Liver (tissue), 9 donors: ENCODE results near the gene RSPO4. TPM values are rescaled to one million over a fixed set of nuclear protein-coding genes. Genes with fewer than 3 reads are reported as not detected.

Source experiments
- DNase-seq: peaks from one replicate; pipeline ENCODE4 v3.0.0-alpha.2; 2017; ENCODE audit warnings: low spot score
- H3K27ac ChIP-seq, 2 donors: one replicate each; pipeline ENCODE4 v1.7.0; 2013; ENCODE audit warnings: inconsistent platforms in 2 of 2, low read length in 2 of 2, control low read depth in 1 of 2, low read depth in 1 of 2, mild to moderate bottlenecking in 1 of 2
- H3K27me3 ChIP-seq, 4 donors: one replicate each; pipeline versions ENCODE4 v1.6.1 to v1.7.0; 2013; ENCODE audit warnings: low read length in 3 of 4, inconsistent platforms in 1 of 4, mild to moderate bottlenecking in 1 of 4, moderate library complexity in 1 of 4; ENCODE audit not compliant: control insufficient read depth in 4 of 4, insufficient read depth in 4 of 4
- H3K36me3 ChIP-seq, 4 donors: one replicate each; pipeline versions ENCODE4 v1.6.1 to v1.7.0; 2013; ENCODE audit warnings: low read length in 3 of 4, mild to moderate bottlenecking in 3 of 4, low read depth in 1 of 4, moderate library complexity in 1 of 4; ENCODE audit not compliant: control insufficient read depth in 4 of 4, insufficient read depth in 3 of 4
- H3K4me1 ChIP-seq, 4 donors: one replicate each; pipeline versions ENCODE4 v1.6.1 to v1.7.0; 2013; ENCODE audit warnings: low read length in 3 of 4, mild to moderate bottlenecking in 3 of 4, moderate library complexity in 1 of 4; ENCODE audit not compliant: control insufficient read depth in 4 of 4, insufficient read depth in 4 of 4
- H3K4me3 ChIP-seq, 3 donors: one replicate each; pipeline versions ENCODE4 v1.6.1 to v1.7.0; 2013; ENCODE audit warnings: low read length in 3 of 3, control low read depth in 1 of 3, low read depth in 1 of 3, mild to moderate bottlenecking in 1 of 3
- H3K9ac ChIP-seq, 2 donors: one replicate each; pipeline ENCODE4 v1.7.0; 2013; ENCODE audit warnings: low read length in 2 of 2, mild to moderate bottlenecking in 2 of 2, moderate library complexity in 2 of 2, control low read depth in 1 of 2, low read depth in 1 of 2
- H3K9me3 ChIP-seq, 4 donors: one replicate each; pipeline versions ENCODE4 v1.6.1 to v1.7.0; 2013; ENCODE audit warnings: low read length in 3 of 4; ENCODE audit not compliant: control insufficient read depth in 4 of 4
- ATF3 ChIP-seq: IDR thresholded peaks from 2 replicates; pipeline ENCODE4 v1.6.1; 2016; ENCODE audit warnings: antibody characterized with exemption
- CTCF ChIP-seq: fragments of 150-350 bp; IDR thresholded peaks from 2 replicates; pipeline ENCODE4 v1.5.1; 2017; ENCODE audit warnings: improper control_type of control experiment, low read depth, low read length; ENCODE audit not compliant: missing input control
- EGR1 ChIP-seq, 2 donors: IDR thresholded peaks; 2 replicates each; pipeline ENCODE4 v1.6.1; 2016 to 2018; ENCODE audit warnings: antibody characterized with exemption in 2 of 2, low read depth in 2 of 2
- FOXA1 ChIP-seq: IDR thresholded peaks from 2 replicates; pipeline ENCODE4 v1.6.1; 2016; ENCODE audit warnings: antibody characterized with exemption
- FOXA2 ChIP-seq: IDR thresholded peaks from 2 replicates; pipeline ENCODE4 v1.6.1; 2016; ENCODE audit warnings: antibody characterized with exemption
- GABPA ChIP-seq, 2 donors: IDR thresholded peaks in 1 of 2; conservative IDR thresholded peaks in 1 of 2; 2 replicates each; pipeline ENCODE4 v1.6.1; 2016; ENCODE audit warnings: antibody characterized with exemption in 2 of 2, mild to moderate bottlenecking in 1 of 2, moderate library complexity in 1 of 2
- HNF4A ChIP-seq, 2 donors: conservative IDR thresholded peaks; 2 replicates each; pipeline ENCODE4 v1.6.1; 2016; ENCODE audit warnings: antibody characterized with exemption in 2 of 2, mild to moderate bottlenecking in 2 of 2
- HNF4G ChIP-seq: IDR thresholded peaks from 2 replicates; pipeline ENCODE4 v1.6.1; 2016; ENCODE audit warnings: antibody characterized with exemption
- JUND ChIP-seq, 2 donors: IDR thresholded peaks; 2 replicates each; pipeline ENCODE4 v1.6.1; 2016; ENCODE audit warnings: antibody characterized with exemption in 2 of 2
- MAX ChIP-seq: IDR thresholded peaks from 2 replicates; pipeline ENCODE4 v1.6.1; 2016; ENCODE audit warnings: antibody characterized with exemption
- NR2F2 ChIP-seq: IDR thresholded peaks from 2 replicates; pipeline ENCODE4 v1.6.1; 2016; ENCODE audit warnings: antibody characterized with exemption
- RAD21 ChIP-seq, 2 donors: IDR thresholded peaks; 2 replicates each; pipeline ENCODE4 v1.6.1; 2016; ENCODE audit warnings: antibody characterized with exemption in 2 of 2, mild to moderate bottlenecking in 2 of 2
- REST ChIP-seq: IDR thresholded peaks from 2 replicates; pipeline ENCODE4 v1.6.1; 2016; ENCODE audit warnings: antibody characterized with exemption, mild to moderate bottlenecking
- RXRA ChIP-seq, 2 donors: IDR thresholded peaks; 2 replicates each; pipeline ENCODE4 v1.6.1; 2017 to 2018; ENCODE audit warnings: antibody characterized with exemption in 2 of 2, mild to moderate bottlenecking in 1 of 2
- SP1 ChIP-seq: IDR thresholded peaks from 2 replicates; pipeline ENCODE4 v1.6.1; 2018; ENCODE audit warnings: antibody characterized with exemption, mild to moderate bottlenecking
- TAF1 ChIP-seq: conservative IDR thresholded peaks from 2 replicates; pipeline ENCODE4 v1.6.1; 2016; ENCODE audit warnings: antibody characterized with exemption, mild to moderate bottlenecking
- YY1 ChIP-seq: IDR thresholded peaks from 2 replicates; pipeline ENCODE4 v1.6.1; 2016; ENCODE audit warnings: antibody characterized with exemption, mild to moderate bottlenecking
- ZBTB33 ChIP-seq: IDR thresholded peaks from 2 replicates; pipeline ENCODE4 v1.6.1; 2016; ENCODE audit warnings: antibody characterized with exemption
- WGBS: extraction: QIAGEN DNeasy Blood & Tissue Kit; methylation state at CpG from one replicate; pipeline ENCODE4 v1.1.7; 2013; 5-methylcytosine and 5-hydroxymethylcytosine counted together
- polyA plus RNA-seq, 2 donors: library from polyadenylated mRNA; stranded (reverse) in 1 of 2; unstranded in 1 of 2; fragments of 200-250 nt in 1 of 2; fragments of >200 nt in 1 of 2; fragmentation: Nextera tagmentation in 1 of 2; extraction: Ambion mirVana in 1 of 2; gene quantifications; one replicate each; pipeline versions ENCODE4 v1.2.1 to v1.2.3, GENCODE V29; 2013 to 2015
- total RNA-seq, 2 donors: library from RNA; depleted of rRNA; stranded (reverse); fragments of >200 nt; gene quantifications; one replicate each; pipeline ENCODE4 v1.2.3, GENCODE V29; 2014
- donor health status: healthy.
- donor health status: healthy.
- donor health status: healthy.
- donor health status: healthy.
- donor health status: healthy.

RSPO4 gene
- total and polyA plus RNA-seq, 4 donors, result not detected

- TF ChIP-seq YY1 (no peak), ZBTB33 (no peak), HNF4G (no peak), FOXA2 (no peak), REST (no peak), RAD21 (IDR thresholded peaks at IDR 0.05) (no peak), GABPA (IDR thresholded peaks at IDR 0.05 in 1 of 2, conservative IDR thresholded peaks at IDR 0.05 in 1 of 2) (no peak), FOXA1 (no peak), JUND (IDR thresholded peaks at IDR 0.05) (no peak), EGR1 (IDR thresholded peaks at IDR 0.05; ENCODE audit: low read depth in 2 of 2) (no peak), HNF4A (conservative IDR thresholded peaks at IDR 0.05) (no peak), CTCF (no peak), TAF1 (no peak), ATF3 (no peak), SP1 (no peak), RXRA (IDR thresholded peaks at IDR 0.05) (no peak), NR2F2 (no peak), MAX (no peak)
- 72% methylated on average over 6 of the region's 6 CpGs for WGBS
- Histone ChIP-seq H3K27me3 (peaks cover 0 to 3% (median 0%) of the 10 kb centered on the region in 4 donors), H3K9ac (no peak overlapping the region), H3K4me3 (no peak overlapping the region), H3K36me3 (no peaks in the 10 kb centered on the region), H3K9me3 (no peaks in the 10 kb centered on the region), H3K4me1 (no peaks in the 10 kb centered on the region), H3K27ac (no peak overlapping the region)
- no peak for DNase-seq
Observed at GRCh38 chr20:990293-990959, 11.7 kb downstream of the RSPO4 start.
